ENCODE measurements around the gene HSF2. TPM values are rescaled to one million over a fixed set of nuclear protein-coding genes. Genes with fewer than 3 reads are reported as not detected.

HSF2 gene
- total RNA-seq, 4 donors from 2014 or later = 12.4 to 37.2 (median 21.4) TPM

GRCh38 chr6:122363769-122364483, 35.5 kb upstream of the HSF2 start:
- WGBS = 77% methylated on average over 6 of the region's 6 CpGs
- no peaks in the 10 kb centered on the region for H3K4me1 ChIP-seq
- no peak for DNase-seq (ENCODE audit: low spot score in 2 of 2)
- no peak overlapping the region for H3K4me3 ChIP-seq
- no peaks in the 10 kb centered on the region for H3K27me3 ChIP-seq
- H3K36me3 ChIP-seq = no peaks in the 10 kb centered on the region
- H3K9me3 ChIP-seq = no peaks in the 10 kb centered on the region
- no peak for TF ChIP-seq EP300 (IDR thresholded peaks at IDR 0.05)
- TF ChIP-seq CTCF (IDR thresholded peaks at IDR 0.05) = no peak
- TF ChIP-seq POLR2A (IDR thresholded peaks at IDR 0.05) = no peak
- TF ChIP-seq POLR2AphosphoS5 (IDR thresholded peaks at IDR 0.05) = no peak
- H3K27ac ChIP-seq = no peak overlapping the region

- Histone ChIP-seq H3K4me3 (no peak overlapping the region), H3K36me3 (no peaks in the 10 kb centered on the region), H3K27ac (no peak overlapping the region), H3K4me1 (no peaks in the 10 kb centered on the region), H3K27me3 (no peaks in the 10 kb centered on the region), H3K9me3 (no peaks in the 10 kb centered on the region)
- 90% methylated on average over 4 of the region's 8 CpGs for WGBS
- TF ChIP-seq CTCF (IDR thresholded peaks at IDR 0.05) = no peak
- no peak for TF ChIP-seq EP300 (IDR thresholded peaks at IDR 0.05)
- no peak for TF ChIP-seq POLR2AphosphoS5 (IDR thresholded peaks at IDR 0.05)
- no peak for TF ChIP-seq POLR2A (IDR thresholded peaks at IDR 0.05)
- no peak for DNase-seq (ENCODE audit: low spot score in 2 of 2)
Observed at GRCh38 chr6:122365775-122366403, 33.6 kb upstream of the HSF2 start.

- no peaks in the 10 kb centered on the region for H3K4me1 ChIP-seq
- DNase-seq (ENCODE audit: low spot score in 2 of 2) = no peak
- H3K9me3 ChIP-seq = no peaks in the 10 kb centered on the region
- no peak for TF ChIP-seq CTCF (IDR thresholded peaks at IDR 0.05)
- TF ChIP-seq POLR2AphosphoS5 (IDR thresholded peaks at IDR 0.05) = no peak
- no peak for TF ChIP-seq POLR2A (IDR thresholded peaks at IDR 0.05)
- TF ChIP-seq EP300 (IDR thresholded peaks at IDR 0.05) = no peak
- H3K36me3 ChIP-seq = no peaks in the 10 kb centered on the region
- H3K27me3 ChIP-seq = no peaks in the 10 kb centered on the region
- H3K27ac ChIP-seq = no peak overlapping the region
- H3K4me3 ChIP-seq = no peak overlapping the region
- WGBS = 50% methylated on average over 1 of the region's 1 CpG
Observed at GRCh38 chr6:122367171-122367570, 32.3 kb upstream of the HSF2 start.

- no peak overlapping the region for H3K27ac ChIP-seq
- H3K4me1 ChIP-seq = no peaks in the 10 kb centered on the region
- no peaks in the 10 kb centered on the region for H3K27me3 ChIP-seq
- 52% methylated on average over 1 of the region's 1 CpG for WGBS
- no peak for DNase-seq (ENCODE audit: low spot score in 2 of 2)
- H3K9me3 ChIP-seq = no peaks in the 10 kb centered on the region
- no peak overlapping the region for H3K4me3 ChIP-seq
- no peaks in the 10 kb centered on the region for H3K36me3 ChIP-seq
- TF ChIP-seq POLR2AphosphoS5 (IDR thresholded peaks at IDR 0.05) = no peak
- no peak for TF ChIP-seq EP300 (IDR thresholded peaks at IDR 0.05)
- no peak for TF ChIP-seq POLR2A (IDR thresholded peaks at IDR 0.05)
- TF ChIP-seq CTCF (IDR thresholded peaks at IDR 0.05) = no peak
Observed at GRCh38 chr6:122369536-122369935, 29.9 kb upstream of the HSF2 start.

- DNase-seq (ENCODE audit: low spot score in 2 of 2) = no peak
- no peak overlapping the region for H3K27ac ChIP-seq
- no peaks in the 10 kb centered on the region for H3K27me3 ChIP-seq
- no peaks in the 10 kb centered on the region for H3K36me3 ChIP-seq
- H3K4me1 ChIP-seq = no peaks in the 10 kb centered on the region
- H3K4me3 ChIP-seq = no peak overlapping the region
- TF ChIP-seq EP300 (IDR thresholded peaks at IDR 0.05) (no peak), POLR2AphosphoS5 (IDR thresholded peaks at IDR 0.05) (no peak), CTCF (IDR thresholded peaks at IDR 0.05) (no peak), POLR2A (IDR thresholded peaks at IDR 0.05) (no peak)
- 12% methylated on average over 2 of the region's 2 CpGs for WGBS
- H3K9me3 ChIP-seq = no peaks in the 10 kb centered on the region
Observed at GRCh38 chr6:122372647-122373046, 26.8 kb upstream of the HSF2 start.
